ENCODE data around the gene SBK2.
"Not testable (repeated sequence)": the region's sequence is repeated elsewhere in the genome, so short reads cannot be mapped to it uniquely, and the experiment has no call there.

Gene SBK2

GRCh38 chr19:55497763-55498162 lies 39.2 kb downstream of the SBK2 start:
- H3K36me3 ChIP-seq = no peaks in the 10 kb centered on the region
- TF ChIP-seq, protein P1, sequence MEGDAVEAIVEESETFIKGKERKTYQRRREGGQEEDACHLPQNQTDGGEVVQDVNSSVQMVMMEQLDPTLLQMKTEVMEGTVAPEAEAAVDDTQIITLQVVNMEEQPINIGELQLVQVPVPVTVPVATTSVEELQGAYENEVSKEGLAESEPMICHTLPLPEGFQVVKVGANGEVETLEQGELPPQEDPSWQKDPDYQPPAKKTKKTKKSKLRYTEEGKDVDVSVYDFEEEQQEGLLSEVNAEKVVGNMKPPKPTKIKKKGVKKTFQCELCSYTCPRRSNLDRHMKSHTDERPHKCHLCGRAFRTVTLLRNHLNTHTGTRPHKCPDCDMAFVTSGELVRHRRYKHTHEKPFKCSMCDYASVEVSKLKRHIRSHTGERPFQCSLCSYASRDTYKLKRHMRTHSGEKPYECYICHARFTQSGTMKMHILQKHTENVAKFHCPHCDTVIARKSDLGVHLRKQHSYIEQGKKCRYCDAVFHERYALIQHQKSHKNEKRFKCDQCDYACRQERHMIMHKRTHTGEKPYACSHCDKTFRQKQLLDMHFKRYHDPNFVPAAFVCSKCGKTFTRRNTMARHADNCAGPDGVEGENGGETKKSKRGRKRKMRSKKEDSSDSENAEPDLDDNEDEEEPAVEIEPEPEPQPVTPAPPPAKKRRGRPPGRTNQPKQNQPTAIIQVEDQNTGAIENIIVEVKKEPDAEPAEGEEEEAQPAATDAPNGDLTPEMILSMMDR (IDR thresholded peaks at IDR 0.05; ENCODE audit: low read depth, low read length) = no peak

DNA sequence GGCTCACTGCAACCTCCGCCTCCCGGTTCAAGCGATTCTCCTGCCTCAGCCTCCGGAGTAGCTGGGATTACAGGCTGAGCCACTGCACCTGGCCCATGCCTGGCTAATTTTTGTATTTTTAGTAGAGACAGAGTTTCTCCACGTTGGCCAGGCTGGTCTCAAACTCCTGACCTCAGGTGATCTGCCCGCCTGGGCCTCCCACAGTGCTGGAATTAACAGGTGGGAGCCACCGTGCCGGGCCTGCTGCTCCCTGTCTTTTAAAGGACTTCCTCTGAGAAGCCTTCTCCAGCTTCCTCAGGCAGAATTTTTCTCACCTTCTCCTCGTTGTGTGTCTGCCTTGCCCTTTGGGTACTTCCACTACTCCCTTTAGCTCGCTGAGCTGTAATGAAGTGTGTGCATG lies 40.1 kb downstream of the SBK2 start:
- H3K27me3 ChIP-seq (ENCODE audit: insufficient read depth, low read depth, severe bottlenecking); H3K4me3 ChIP-seq (ENCODE audit: low read depth, low read length); DNase-seq; H3K36me3 ChIP-seq; H3K9me3 ChIP-seq (ENCODE audit: severe bottlenecking); H3K27ac ChIP-seq: not testable (repeated sequence)

More at GRCh38 chr19:55497763-55498162, 39.2 kb downstream of the SBK2 start:
- no peak overlapping the region for H3K4me3 ChIP-seq (ENCODE audit: low read depth, low read length)
- DNase-seq = no peak
- H3K27ac ChIP-seq = no peak overlapping the region
- peaks cover 13% of the 10 kb centered on the region for H3K9me3 ChIP-seq (ENCODE audit: severe bottlenecking)
- no peaks in the 10 kb centered on the region for H3K27me3 ChIP-seq (ENCODE audit: insufficient read depth, low read depth, severe bottlenecking)

DNA sequence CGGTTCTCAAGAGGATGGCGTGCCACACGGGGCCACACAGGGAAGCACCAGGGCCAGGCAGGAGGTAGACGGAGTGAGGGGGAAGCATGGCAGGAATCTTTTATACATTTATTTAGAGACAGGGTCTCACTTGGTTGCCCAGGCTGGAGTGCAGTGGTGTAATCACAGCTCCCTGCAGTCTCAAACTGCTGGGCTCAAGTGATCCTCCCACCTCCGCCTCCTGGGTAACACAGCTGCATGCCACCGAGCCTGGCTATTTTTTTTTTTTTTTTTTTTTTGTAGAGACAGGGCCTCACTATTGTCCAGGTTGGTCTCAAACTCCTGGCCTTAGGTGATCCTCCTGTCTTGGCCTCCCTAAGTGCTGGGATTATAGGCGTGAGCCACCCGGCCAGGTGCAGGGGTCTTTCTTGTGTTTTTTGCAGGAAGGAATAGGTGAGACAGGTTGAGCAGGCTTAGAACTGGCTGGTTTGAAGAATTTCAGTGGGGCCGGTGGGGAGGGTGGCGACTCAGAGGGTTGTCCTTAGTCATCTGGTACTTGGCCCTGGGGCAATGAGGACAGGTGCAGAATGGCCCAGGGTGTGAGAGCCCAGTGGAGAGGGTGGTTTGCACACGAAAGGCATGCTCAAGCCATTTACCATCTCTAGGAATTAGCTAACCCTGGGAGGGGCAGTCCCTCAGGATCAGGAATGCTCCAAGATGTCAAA lies 41.1 kb downstream of the SBK2 start:
- DNase-seq = no peak
- TF ChIP-seq, protein P1 (IDR thresholded peaks at IDR 0.05; ENCODE audit: low read depth, low read length) = no peak
- H3K27ac ChIP-seq = no peak overlapping the region
- H3K4me3 ChIP-seq (ENCODE audit: low read depth, low read length) = no peak overlapping the region
- no peaks in the 10 kb centered on the region for H3K36me3 ChIP-seq
- no peaks in the 10 kb centered on the region for H3K9me3 ChIP-seq (ENCODE audit: severe bottlenecking)
- no peaks in the 10 kb centered on the region for H3K27me3 ChIP-seq (ENCODE audit: insufficient read depth, low read depth, severe bottlenecking)

GRCh38 chr19:55494172-55494761 lies 42.7 kb downstream of the SBK2 start:
- no peaks in the 10 kb centered on the region for H3K27me3 ChIP-seq (ENCODE audit: insufficient read depth, low read depth, severe bottlenecking)
- no peak overlapping the region for H3K27ac ChIP-seq

GRCh38 chr19:55493645-55494171 lies 43.2 kb downstream of the SBK2 start:
- no peaks in the 10 kb centered on the region for H3K27me3 ChIP-seq (ENCODE audit: insufficient read depth, low read depth, severe bottlenecking)
- no peaks in the 10 kb centered on the region for H3K9me3 ChIP-seq (ENCODE audit: severe bottlenecking)
- TF ChIP-seq, protein P1 (IDR thresholded peaks at IDR 0.05; ENCODE audit: low read depth, low read length) = no peak
- H3K36me3 ChIP-seq = no peaks in the 10 kb centered on the region
- H3K4me3 ChIP-seq (ENCODE audit: low read depth, low read length) = no peak overlapping the region
- no peak for DNase-seq
- no peak overlapping the region for H3K27ac ChIP-seq

More at GRCh38 chr19:55494172-55494761, 42.7 kb downstream of the SBK2 start:
- no peaks in the 10 kb centered on the region for H3K36me3 ChIP-seq
- no peaks in the 10 kb centered on the region for H3K9me3 ChIP-seq (ENCODE audit: severe bottlenecking)
- TF ChIP-seq, protein P1 (IDR thresholded peaks at IDR 0.05; ENCODE audit: low read depth, low read length) = no peak
- H3K4me3 ChIP-seq (ENCODE audit: low read depth, low read length) = no peak overlapping the region
- DNase-seq = no peak

DNA sequence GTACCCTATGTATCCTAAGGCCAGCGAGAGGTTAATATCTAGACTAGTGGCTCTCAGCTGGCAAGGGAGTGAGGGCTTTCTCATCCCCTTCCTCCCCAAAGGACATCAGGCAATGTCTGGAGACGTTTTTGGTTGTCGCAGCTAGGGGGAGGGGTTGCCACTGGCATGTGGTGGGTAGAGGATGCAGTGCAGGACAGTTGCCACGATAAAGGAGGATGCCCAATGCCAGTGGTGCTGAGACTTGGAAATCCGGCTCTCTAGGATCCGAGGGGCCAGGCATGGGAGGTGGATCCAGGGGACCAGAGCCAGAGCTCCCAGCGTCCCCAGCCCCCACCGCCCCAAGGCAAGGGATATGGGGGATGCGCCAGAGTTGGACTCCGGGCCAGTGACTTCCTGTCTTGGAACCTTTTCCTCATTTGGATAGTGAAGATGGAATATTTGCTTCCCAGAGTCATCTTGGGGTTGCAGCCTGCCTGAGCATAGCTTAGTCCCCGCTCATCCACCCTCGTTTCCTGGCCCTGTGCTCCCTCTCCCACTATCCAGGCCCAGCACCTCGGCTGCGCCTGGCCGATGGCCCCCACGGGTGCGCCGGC lies 43.8 kb downstream of the SBK2 start:
- no peaks in the 10 kb centered on the region for H3K9me3 ChIP-seq (ENCODE audit: severe bottlenecking)
- no peaks in the 10 kb centered on the region for H3K36me3 ChIP-seq
- TF ChIP-seq, protein P1 (IDR thresholded peaks at IDR 0.05; ENCODE audit: low read depth, low read length) = no peak
- no peak overlapping the region for H3K4me3 ChIP-seq (ENCODE audit: low read depth, low read length)
- DNase-seq = no peak
- H3K27ac ChIP-seq = no peak overlapping the region
- H3K27me3 ChIP-seq (ENCODE audit: insufficient read depth, low read depth, severe bottlenecking) = no peaks in the 10 kb centered on the region

All from WERI-Rb-1 (cell line).